ENCODE results near the gene HSD17B14.
"Not testable (repeated sequence)": the region's sequence is repeated elsewhere in the genome, so short reads cannot be mapped to it uniquely, and the experiment has no call there.

The HSD17B14 gene

GRCh38 chr19:48787331-48787730 lies 49.0 kb downstream of the HSD17B14 start:
- not testable (repeated sequence) for H3K4me3 Mint-ChIP-seq; H3K4me1 Mint-ChIP-seq (ENCODE audit: low read depth); DNase-seq (ENCODE audit: low spot score); H3K27ac Mint-ChIP-seq; H3K27me3 Mint-ChIP-seq (ENCODE audit: low read depth); H3K36me3 Mint-ChIP-seq (ENCODE audit: low read depth); H3K9me3 Mint-ChIP-seq

- H3K4me1 Mint-ChIP-seq (ENCODE audit: low read depth); DNase-seq (ENCODE audit: low spot score); H3K27ac Mint-ChIP-seq; H3K27me3 Mint-ChIP-seq (ENCODE audit: low read depth); H3K4me3 Mint-ChIP-seq; H3K36me3 Mint-ChIP-seq (ENCODE audit: low read depth); H3K9me3 Mint-ChIP-seq: not testable (repeated sequence)
These were observed 49.9 kb downstream of the HSD17B14 start for GRCh38 chr19:48786422-48786821.

- no peak for DNase-seq (ENCODE audit: low spot score)
- no peaks in the 10 kb centered on the region for H3K36me3 Mint-ChIP-seq (ENCODE audit: low read depth)
- peaks cover 6% of the 10 kb centered on the region for H3K27me3 Mint-ChIP-seq (ENCODE audit: low read depth)
- H3K4me3 Mint-ChIP-seq, result no peak overlapping the region
- no peak overlapping the region for H3K27ac Mint-ChIP-seq
- H3K9me3 Mint-ChIP-seq, result no peaks in the 10 kb centered on the region
- H3K4me1 Mint-ChIP-seq (ENCODE audit: low read depth), result peaks cover 1% of the 10 kb centered on the region
These were observed 51.8 kb downstream of the HSD17B14 start for GRCh38 chr19:48784527-48784926.

- peaks cover 1% of the 10 kb centered on the region for H3K4me1 Mint-ChIP-seq (ENCODE audit: low read depth)
- H3K27ac Mint-ChIP-seq, result no peak overlapping the region
- DNase-seq (ENCODE audit: low spot score), result no peak
- H3K9me3 Mint-ChIP-seq, result no peaks in the 10 kb centered on the region
- H3K36me3 Mint-ChIP-seq (ENCODE audit: low read depth), result no peaks in the 10 kb centered on the region
- peaks cover 6% of the 10 kb centered on the region for H3K27me3 Mint-ChIP-seq (ENCODE audit: low read depth)
- H3K4me3 Mint-ChIP-seq, result no peak overlapping the region
These were observed 55.5 kb downstream of the HSD17B14 start for GRCh38 chr19:48780631-48781391.

- no peak overlapping the region for H3K4me3 Mint-ChIP-seq
- H3K27ac Mint-ChIP-seq, result no peak overlapping the region
- no peaks in the 10 kb centered on the region for H3K9me3 Mint-ChIP-seq
- H3K36me3 Mint-ChIP-seq (ENCODE audit: low read depth), result no peaks in the 10 kb centered on the region
- H3K27me3 Mint-ChIP-seq (ENCODE audit: low read depth), result peaks cover 4% of the 10 kb centered on the region
- H3K4me1 Mint-ChIP-seq (ENCODE audit: low read depth), result peaks cover 1% of the 10 kb centered on the region
- no peak for DNase-seq (ENCODE audit: low spot score)
These were observed 56.7 kb downstream of the HSD17B14 start for GRCh38 chr19:48779636-48780035.

DNA sequence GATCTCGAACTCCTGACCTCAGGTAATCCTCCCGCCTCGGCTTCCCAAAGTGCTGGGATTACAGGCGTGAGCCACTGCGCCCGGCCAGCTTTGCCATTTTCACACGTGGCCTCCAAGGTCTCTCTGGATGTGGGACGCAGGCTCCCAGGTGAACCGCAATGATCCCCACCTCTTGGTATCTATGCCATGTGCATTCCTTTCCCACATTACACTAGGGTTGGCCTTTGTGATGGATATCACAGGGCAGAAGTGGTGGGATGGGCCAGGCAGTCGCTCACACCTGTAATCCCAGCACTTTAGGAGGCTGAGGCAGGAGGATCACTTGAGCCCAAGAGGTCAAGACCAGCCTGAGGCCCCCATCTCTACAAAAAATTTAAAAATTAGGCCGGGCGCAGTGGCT lies 58.6 kb downstream of the HSD17B14 start:
- no peak overlapping the region for H3K27ac Mint-ChIP-seq
- peaks cover 1% of the 10 kb centered on the region for H3K4me1 Mint-ChIP-seq (ENCODE audit: low read depth)

GRCh38 chr19:48777139-48777538 lies 59.2 kb downstream of the HSD17B14 start:
- Mint-ChIP-seq H3K27ac (no peak overlapping the region), H3K36me3 (ENCODE audit: low read depth) (no peaks in the 10 kb centered on the region), H3K4me3 (no peak overlapping the region), H3K27me3 (ENCODE audit: low read depth) (peaks cover 2% of the 10 kb centered on the region), H3K9me3 (no peaks in the 10 kb centered on the region), H3K4me1 (ENCODE audit: low read depth) (no peaks in the 10 kb centered on the region)
- DNase-seq (ENCODE audit: low spot score), result no peak

More for the DNA sequence above, 58.6 kb downstream of the HSD17B14 start:
- Mint-ChIP-seq H3K4me3 (no peak overlapping the region), H3K9me3 (no peaks in the 10 kb centered on the region), H3K27me3 (ENCODE audit: low read depth) (peaks cover 4% of the 10 kb centered on the region), H3K36me3 (ENCODE audit: low read depth) (no peaks in the 10 kb centered on the region)
- no peak for DNase-seq (ENCODE audit: low spot score)

DNA sequence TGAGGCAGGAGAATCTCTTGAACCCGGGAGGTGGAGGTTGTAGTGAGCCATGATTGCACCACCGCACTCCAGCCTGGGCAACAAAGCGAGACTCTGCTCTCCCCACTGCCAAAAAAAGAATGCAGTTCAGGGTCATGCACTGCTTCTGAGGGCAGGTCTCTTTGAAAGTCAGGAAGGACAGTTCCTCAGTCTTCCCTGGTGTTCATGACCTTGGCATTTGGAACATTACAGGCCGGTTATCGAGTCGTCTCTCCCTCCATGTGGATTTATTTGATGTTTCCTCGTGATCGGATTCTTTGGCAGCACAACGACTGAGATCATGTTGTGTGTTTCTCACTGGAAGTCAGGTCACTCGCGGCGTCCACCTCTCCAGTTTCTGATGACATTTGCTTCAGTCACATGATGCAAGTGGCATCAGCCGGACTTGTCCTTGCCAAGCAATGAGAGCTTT lies 63.8 kb downstream of the HSD17B14 start:
- no peaks in the 10 kb centered on the region for H3K4me1 Mint-ChIP-seq (ENCODE audit: low read depth)
- no peak for DNase-seq (ENCODE audit: low spot score)
- H3K4me3 Mint-ChIP-seq, result no peak overlapping the region
- H3K36me3 Mint-ChIP-seq (ENCODE audit: low read depth), result no peaks in the 10 kb centered on the region
- no peaks in the 10 kb centered on the region for H3K9me3 Mint-ChIP-seq
- no peak overlapping the region for H3K27ac Mint-ChIP-seq
- H3K27me3 Mint-ChIP-seq (ENCODE audit: low read depth), result peaks cover 10% of the 10 kb centered on the region

DNA sequence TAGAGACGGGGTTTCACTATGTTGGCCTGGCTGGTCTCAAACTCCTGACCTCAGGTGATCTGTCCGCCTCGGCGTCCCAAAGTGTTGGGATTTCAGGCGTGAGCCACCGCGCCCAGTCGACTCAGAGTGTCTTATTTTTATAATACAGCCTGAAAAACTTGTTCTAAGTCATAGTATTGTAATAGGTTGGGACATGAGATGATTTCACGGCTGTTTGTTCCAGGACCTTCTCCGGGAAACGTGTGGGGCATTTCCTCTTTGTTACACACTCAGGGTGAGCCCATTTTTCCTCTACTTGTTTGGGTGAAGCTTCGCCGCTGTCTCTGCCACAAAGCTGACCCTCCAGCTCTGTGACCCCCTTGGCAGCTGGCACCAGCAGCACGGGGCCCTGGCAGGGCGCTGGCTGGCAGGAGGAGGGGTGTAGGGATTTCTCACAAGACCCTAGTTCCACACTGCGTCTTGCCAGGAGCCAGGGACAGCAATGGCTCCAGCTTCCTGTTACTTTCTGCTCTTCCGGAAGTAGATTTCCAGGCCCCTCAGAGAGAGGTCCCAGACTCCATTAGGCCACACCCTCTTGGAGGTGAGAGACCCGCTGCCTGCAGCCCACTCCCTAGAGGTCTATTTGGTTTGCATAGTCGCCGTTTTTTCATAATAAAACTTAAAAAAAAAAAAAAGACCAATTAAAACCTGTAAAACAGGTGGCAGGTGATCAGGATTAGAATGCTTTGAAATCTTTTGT lies 65.4 kb downstream of the HSD17B14 start:
- no peak for DNase-seq (ENCODE audit: low spot score)
- Mint-ChIP-seq H3K4me3 (no peak overlapping the region), H3K27me3 (ENCODE audit: low read depth) (peaks cover 10% of the 10 kb centered on the region), H3K9me3 (no peaks in the 10 kb centered on the region), H3K4me1 (ENCODE audit: low read depth) (no peaks in the 10 kb centered on the region), H3K36me3 (ENCODE audit: low read depth) (no peaks in the 10 kb centered on the region), H3K27ac (no peak overlapping the region)

DNA sequence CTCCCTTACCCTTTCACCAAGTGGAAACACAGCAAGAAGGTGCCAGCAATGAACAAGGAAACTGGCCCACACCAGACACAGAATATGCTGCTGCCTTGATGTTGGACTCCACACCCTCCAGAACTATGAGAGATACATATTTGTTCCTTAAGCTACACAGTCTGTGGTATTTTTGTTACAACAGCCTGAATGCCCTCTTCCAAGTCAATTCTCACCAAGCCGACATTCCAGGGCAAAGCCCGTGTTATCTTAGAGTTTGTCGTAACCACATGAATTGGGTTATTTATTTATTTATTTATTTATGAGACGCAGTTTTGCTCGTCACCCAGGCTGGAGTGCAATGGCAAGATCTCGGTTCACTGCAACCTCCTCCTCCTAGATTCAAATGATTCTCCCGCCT lies 66.0 kb downstream of the HSD17B14 start:
- H3K4me3 Mint-ChIP-seq, result no peak overlapping the region
- H3K36me3 Mint-ChIP-seq (ENCODE audit: low read depth), result no peaks in the 10 kb centered on the region
- no peak overlapping the region for H3K27ac Mint-ChIP-seq
- H3K4me1 Mint-ChIP-seq (ENCODE audit: low read depth), result no peaks in the 10 kb centered on the region
- no peaks in the 10 kb centered on the region for H3K9me3 Mint-ChIP-seq
- no peak for DNase-seq (ENCODE audit: low spot score)
- H3K27me3 Mint-ChIP-seq (ENCODE audit: low read depth), result peaks cover 10% of the 10 kb centered on the region

DNA sequence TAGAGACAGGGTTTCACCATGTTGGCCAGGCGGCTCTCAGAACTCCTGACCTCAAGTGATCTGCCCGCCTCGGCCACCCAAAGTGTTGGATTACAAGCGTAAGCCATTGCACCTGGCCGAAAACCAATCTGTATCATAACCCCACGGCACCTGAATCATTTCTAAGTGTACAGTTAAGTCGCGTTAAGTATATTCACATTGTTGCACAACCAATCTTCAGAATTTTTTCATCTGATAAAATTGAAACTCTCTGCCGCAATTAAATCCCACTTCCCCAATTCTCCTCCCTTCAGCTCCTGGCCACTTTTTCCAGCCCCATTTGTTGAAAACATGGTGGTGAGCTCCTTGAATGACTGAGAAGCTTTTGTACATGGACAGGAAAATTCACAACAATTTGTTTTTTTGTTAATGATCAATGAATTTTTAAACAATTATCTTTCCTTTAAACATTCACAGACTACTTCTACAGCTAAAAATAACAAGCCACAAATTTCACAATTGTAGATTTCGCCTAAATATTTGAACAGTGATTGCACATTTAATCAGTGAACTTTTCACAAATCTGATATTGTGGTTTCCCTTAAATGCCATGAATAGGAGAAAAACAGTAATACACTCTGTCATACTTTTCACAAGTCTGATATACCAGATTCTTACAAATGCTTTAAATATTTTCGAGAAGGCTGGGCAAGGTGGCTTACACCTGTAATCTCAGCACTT lies 67.1 kb downstream of the HSD17B14 start:
- no peak for DNase-seq (ENCODE audit: low spot score)
- H3K36me3 Mint-ChIP-seq (ENCODE audit: low read depth), result no peaks in the 10 kb centered on the region

DNA sequence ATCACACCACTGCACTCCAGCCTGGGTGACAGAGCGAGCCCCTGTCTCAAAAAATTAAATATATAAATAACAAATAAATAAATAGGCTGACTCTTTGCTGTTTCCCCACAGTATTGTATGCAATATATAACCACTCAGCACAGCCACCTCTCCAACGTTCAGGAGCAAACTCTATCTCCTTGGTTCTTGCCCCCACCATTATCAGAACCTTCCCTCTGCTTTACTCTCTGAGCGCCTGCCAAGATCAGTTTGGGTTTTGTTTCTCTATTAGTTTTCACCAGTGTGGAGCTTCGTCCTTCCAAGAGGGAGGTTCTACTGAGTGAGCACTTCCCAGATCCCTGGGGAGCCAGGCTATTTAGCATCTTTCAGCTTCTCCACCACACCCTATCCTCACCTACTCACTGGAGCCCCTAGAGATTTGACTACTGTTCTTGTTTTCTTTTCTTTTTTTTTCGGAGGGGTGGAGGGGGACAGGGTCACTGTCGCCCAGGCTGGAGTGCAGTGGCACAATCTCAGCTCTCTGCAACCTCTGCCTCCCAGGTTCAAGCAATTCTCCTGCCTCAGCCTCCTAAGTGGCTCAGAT lies 68.0 kb downstream of the HSD17B14 start:
- H3K4me1 Mint-ChIP-seq (ENCODE audit: low read depth); DNase-seq (ENCODE audit: low spot score); H3K36me3 Mint-ChIP-seq (ENCODE audit: low read depth); H3K27ac Mint-ChIP-seq; H3K9me3 Mint-ChIP-seq; H3K4me3 Mint-ChIP-seq: not testable (repeated sequence)
- H3K27me3 Mint-ChIP-seq (ENCODE audit: low read depth), result peaks cover 11% of the 10 kb centered on the region

More for the DNA sequence above, 67.1 kb downstream of the HSD17B14 start:
- Mint-ChIP-seq H3K27me3 (ENCODE audit: low read depth) (peaks cover 11% of the 10 kb centered on the region), H3K9me3 (no peaks in the 10 kb centered on the region), H3K27ac (no peak overlapping the region), H3K4me1 (ENCODE audit: low read depth) (no peaks in the 10 kb centered on the region), H3K4me3 (no peak overlapping the region)

GRCh38 chr19:48765816-48766215 lies 70.5 kb downstream of the HSD17B14 start:
- H3K27ac Mint-ChIP-seq; H3K4me1 Mint-ChIP-seq (ENCODE audit: low read depth): not testable (repeated sequence)
- peaks cover 23% of the 10 kb centered on the region for H3K27me3 Mint-ChIP-seq (ENCODE audit: low read depth)

More at GRCh38 chr19:48765816-48766215, 70.5 kb downstream of the HSD17B14 start:
- not testable (repeated sequence) for H3K4me3 Mint-ChIP-seq; H3K36me3 Mint-ChIP-seq (ENCODE audit: low read depth); DNase-seq (ENCODE audit: low spot score); H3K9me3 Mint-ChIP-seq

Measured in T-helper 2 cell treated with Interferon-gamma antibody and Interleukin-4, amounts not matched to agents 5 μg/mL and 100 μg/mL, for 36 hours (primary cell).